ENCODE data around the gene SMAD6.

The SMAD6 gene

GRCh38 chr15:66722757-66723540, 20.9 kb downstream of the SMAD6 start:
- H3K36me3 ChIP-seq (replicated peaks; ENCODE audit: insufficient read depth, low read length): no peaks in the 10 kb centered on the region
- TF ChIP-seq CTCF (IDR thresholded peaks at IDR 0.05; ENCODE audit: low read length): no peak
- TF ChIP-seq EZH2phosphoT487 (IDR thresholded peaks at IDR 0.05; ENCODE audit: low read length): no peak
- no peak for TF ChIP-seq EZH2 (optimal IDR thresholded peaks at IDR 0.05; ENCODE audit: low read depth, low read length)
- no peak overlapping the region for H3K9ac ChIP-seq (ENCODE audit: low read length)
- no peaks in the 10 kb centered on the region for H3K9me2 ChIP-seq (replicated peaks; ENCODE audit: insufficient read depth, low read length)
- H3K4me3 ChIP-seq (ENCODE audit: low read length): no peak overlapping the region
- H3K4me1 ChIP-seq (ENCODE audit: low read length): no peaks in the 10 kb centered on the region
- DNase-seq: no peak
- H3K27me3 ChIP-seq (replicated peaks; ENCODE audit: insufficient read depth, low read length): no peaks in the 10 kb centered on the region
- H3K9me3 ChIP-seq (replicated peaks; ENCODE audit: insufficient read depth, low read length): no peaks in the 10 kb centered on the region
- H2AFZ ChIP-seq (ENCODE audit: low read length): no peak overlapping the region
- H3K4me2 ChIP-seq (ENCODE audit: low read depth, low read length): no peak overlapping the region
- H3K27ac ChIP-seq (ENCODE audit: low read length): no peak overlapping the region
- H3F3A ChIP-seq (ENCODE audit: insufficient read depth, low read length): no peaks in the 10 kb centered on the region
- H4K20me1 ChIP-seq (ENCODE audit: insufficient read depth, low read length): no peaks in the 10 kb centered on the region
- no peaks in the 10 kb centered on the region for H3K79me2 ChIP-seq (ENCODE audit: low read length)

GRCh38 chr15:66723826-66724731, 22.0 kb downstream of the SMAD6 start:
- no peaks in the 10 kb centered on the region for H3K9me2 ChIP-seq (replicated peaks; ENCODE audit: insufficient read depth, low read length)
- no peak overlapping the region for H3K9ac ChIP-seq (ENCODE audit: low read length)
- H3K27ac ChIP-seq (ENCODE audit: low read length): no peak overlapping the region
- no peak overlapping the region for H3K4me2 ChIP-seq (ENCODE audit: low read depth, low read length)
- H3K79me2 ChIP-seq (ENCODE audit: low read length): no peaks in the 10 kb centered on the region
- no peaks in the 10 kb centered on the region for H3K9me3 ChIP-seq (replicated peaks; ENCODE audit: insufficient read depth, low read length)
- no peaks in the 10 kb centered on the region for H3F3A ChIP-seq (ENCODE audit: insufficient read depth, low read length)
- H4K20me1 ChIP-seq (ENCODE audit: insufficient read depth, low read length): no peaks in the 10 kb centered on the region
- DNase-seq: no peak
- H3K36me3 ChIP-seq (replicated peaks; ENCODE audit: insufficient read depth, low read length): no peaks in the 10 kb centered on the region
- no peak overlapping the region for H2AFZ ChIP-seq (ENCODE audit: low read length)
- TF ChIP-seq EZH2 (optimal IDR thresholded peaks at IDR 0.05; ENCODE audit: low read depth, low read length) (no peak), CTCF (IDR thresholded peaks at IDR 0.05; ENCODE audit: low read length) (no peak), EZH2phosphoT487 (IDR thresholded peaks at IDR 0.05; ENCODE audit: low read length) (no peak)
- H3K4me3 ChIP-seq (ENCODE audit: low read length): no peak overlapping the region
- no peaks in the 10 kb centered on the region for H3K4me1 ChIP-seq (ENCODE audit: low read length)
- no peaks in the 10 kb centered on the region for H3K27me3 ChIP-seq (replicated peaks; ENCODE audit: insufficient read depth, low read length)

- Histone ChIP-seq H3K27me3 (replicated peaks; ENCODE audit: insufficient read depth, low read length) (no peaks in the 10 kb centered on the region), H3K36me3 (replicated peaks; ENCODE audit: insufficient read depth, low read length) (no peaks in the 10 kb centered on the region), H3K9me3 (replicated peaks; ENCODE audit: insufficient read depth, low read length) (no peaks in the 10 kb centered on the region), H3K9ac (ENCODE audit: low read length) (no peak overlapping the region), H3K4me2 (ENCODE audit: low read depth, low read length) (no peak overlapping the region), H3K27ac (ENCODE audit: low read length) (no peak overlapping the region), H2AFZ (ENCODE audit: low read length) (no peak overlapping the region), H3K9me2 (replicated peaks; ENCODE audit: insufficient read depth, low read length) (no peaks in the 10 kb centered on the region), H4K20me1 (ENCODE audit: insufficient read depth, low read length) (no peaks in the 10 kb centered on the region), H3K79me2 (ENCODE audit: low read length) (no peaks in the 10 kb centered on the region), H3K4me1 (ENCODE audit: low read length) (no peaks in the 10 kb centered on the region), H3F3A (ENCODE audit: insufficient read depth, low read length) (no peaks in the 10 kb centered on the region), H3K4me3 (ENCODE audit: low read length) (no peak overlapping the region)
- no peak for TF ChIP-seq EZH2phosphoT487 (IDR thresholded peaks at IDR 0.05; ENCODE audit: low read length)
- no peak for TF ChIP-seq CTCF (IDR thresholded peaks at IDR 0.05; ENCODE audit: low read length)
- TF ChIP-seq EZH2 (optimal IDR thresholded peaks at IDR 0.05; ENCODE audit: low read depth, low read length): no peak
- no peak for DNase-seq
These were observed 22.9 kb downstream of the SMAD6 start for GRCh38 chr15:66724732-66725463.

Measured in MM.1S (cell line).